Lower leg skin (tissue), 3 donors: ENCODE data around the gene PCYOX1L.

Experiments used
- CTCF ChIP-seq, 3 donors: fragments of 450-650 bp; IDR thresholded peaks; one replicate each; pipeline ENCODE4 v1.5.1; 2016; ENCODE audit warnings: antibody characterized with exemption in 3 of 3, mild to moderate bottlenecking in 3 of 3, moderate library complexity in 2 of 3
- POLR2A ChIP-seq, 2 donors: fragments of 450-650 bp; IDR thresholded peaks; one replicate each; pipeline ENCODE4 v1.6.1; 2016 to 2017; ENCODE audit warnings: antibody characterized with exemption in 2 of 2, mild to moderate bottlenecking in 1 of 2, moderate library complexity in 1 of 2

- TF ChIP-seq CTCF (IDR thresholded peaks at IDR 0.05) (no peak), POLR2A (IDR thresholded peaks at IDR 0.05) (no peak)
Measured at GRCh38 chr5:149418910-149419531, 61.2 kb downstream of the PCYOX1L start.
